HG03139 (cell line): ENCODE results near the gene ACADM.
A peak's percentile ranks its signal among the peaks of the same experiment; 100 is the strongest.
"Not testable (repeated sequence)": the region's sequence is repeated elsewhere in the genome, so short reads cannot be mapped to it uniquely, and the experiment has no call there.

Experiments
- ATAC-seq: cut with Tn5 transposase; IDR thresholded peaks from one replicate; pipeline ENCODE4 v1.9.1; 2021; ENCODE audit not compliant: unreplicated experiment

The ACADM gene

DNA sequence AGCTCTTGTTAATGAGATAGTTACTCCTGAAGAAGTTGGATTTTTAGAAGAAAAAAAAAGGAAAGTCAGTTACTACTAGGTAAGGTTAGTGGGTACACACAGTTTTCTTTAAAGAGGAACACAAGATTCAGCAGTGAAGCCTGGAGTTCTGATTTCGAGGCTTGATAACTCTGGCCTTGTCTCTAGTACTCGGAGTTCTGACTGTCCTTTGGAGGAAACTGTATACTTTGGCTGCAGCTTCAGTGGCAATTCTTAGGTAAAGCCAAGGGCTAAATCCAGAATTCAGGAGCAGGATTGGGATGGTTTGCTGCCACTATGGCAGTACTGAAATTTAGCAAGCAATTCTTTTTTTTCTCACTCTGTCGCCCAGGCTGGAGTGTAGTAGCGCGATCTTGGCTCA, 9.2 kb downstream of the ACADM start:
- ATAC-seq, result no peak

- no peak for ATAC-seq
These were observed 11.5 kb downstream of the ACADM start for GRCh38 chr1:75736016-75736415.

DNA sequence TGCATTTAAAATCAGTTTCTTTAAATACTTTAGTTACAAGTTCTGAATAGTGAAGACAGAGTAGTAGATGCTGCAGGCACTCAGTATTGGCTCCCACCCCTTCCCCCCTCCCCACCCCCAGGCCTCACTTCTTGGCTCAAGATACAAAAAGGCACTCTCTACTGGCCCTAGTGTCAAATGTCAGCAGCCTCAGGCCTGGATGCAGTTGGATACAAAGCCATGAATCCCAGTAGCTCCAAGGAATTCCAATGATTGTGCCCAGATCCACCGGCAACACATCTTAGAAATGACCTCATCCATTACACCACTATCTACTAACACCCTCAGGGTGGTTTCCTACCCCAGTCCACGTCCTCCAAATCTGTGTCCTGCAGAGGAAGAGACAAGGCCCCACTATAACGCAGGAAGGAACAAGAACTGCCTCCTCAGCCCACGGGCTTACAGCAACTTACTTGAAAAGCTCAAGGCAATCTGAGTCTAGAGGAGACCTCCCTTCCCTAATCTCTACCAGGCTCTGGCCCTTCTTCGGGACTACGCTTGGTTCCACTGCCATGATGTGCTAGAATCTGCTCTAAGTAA, 17.6 kb downstream of the ACADM start:
- no peak for ATAC-seq

DNA sequence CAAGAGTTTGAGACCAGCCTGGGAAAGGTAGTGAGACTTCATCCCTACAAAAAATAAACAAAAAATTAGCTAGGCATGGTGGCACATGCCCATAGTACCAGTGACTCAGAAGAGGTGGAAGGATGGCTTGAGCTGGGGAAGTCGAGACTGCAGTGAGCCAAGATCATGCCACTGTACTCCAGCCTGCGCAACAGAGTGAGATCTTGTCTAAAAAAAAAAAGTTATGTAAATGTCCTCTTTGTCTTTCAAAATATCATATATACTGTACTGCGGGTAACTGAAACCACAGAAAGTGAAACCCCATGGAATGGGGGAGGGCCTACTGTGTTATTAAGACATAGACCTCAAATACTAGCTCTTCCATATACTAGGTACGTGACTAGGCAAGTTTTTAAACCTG, 20.8 kb downstream of the ACADM start:
- peak; percentile 56 for ATAC-seq

DNA sequence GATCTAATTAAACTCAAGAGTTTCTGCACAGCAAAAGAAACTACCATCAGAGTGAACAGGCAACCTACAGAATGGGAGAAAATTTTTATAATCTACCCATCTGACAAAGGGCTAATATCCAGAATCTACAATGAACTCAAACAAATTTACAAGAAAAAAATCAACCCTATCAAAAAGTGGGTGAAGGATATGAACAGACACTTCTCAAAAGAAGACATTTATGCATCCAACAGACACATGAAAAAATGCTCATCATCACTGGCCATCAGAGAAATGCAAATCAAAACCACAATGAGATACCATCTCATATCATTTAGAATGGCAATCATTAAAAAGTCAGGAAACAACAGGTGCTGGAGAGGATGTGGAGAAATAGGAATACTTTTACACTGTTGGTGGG, 32.7 kb downstream of the ACADM start:
- not testable (repeated sequence) for ATAC-seq

GRCh38 chr1:75758543-75758942, 34.0 kb downstream of the ACADM start:
- not testable (repeated sequence) for ATAC-seq

DNA sequence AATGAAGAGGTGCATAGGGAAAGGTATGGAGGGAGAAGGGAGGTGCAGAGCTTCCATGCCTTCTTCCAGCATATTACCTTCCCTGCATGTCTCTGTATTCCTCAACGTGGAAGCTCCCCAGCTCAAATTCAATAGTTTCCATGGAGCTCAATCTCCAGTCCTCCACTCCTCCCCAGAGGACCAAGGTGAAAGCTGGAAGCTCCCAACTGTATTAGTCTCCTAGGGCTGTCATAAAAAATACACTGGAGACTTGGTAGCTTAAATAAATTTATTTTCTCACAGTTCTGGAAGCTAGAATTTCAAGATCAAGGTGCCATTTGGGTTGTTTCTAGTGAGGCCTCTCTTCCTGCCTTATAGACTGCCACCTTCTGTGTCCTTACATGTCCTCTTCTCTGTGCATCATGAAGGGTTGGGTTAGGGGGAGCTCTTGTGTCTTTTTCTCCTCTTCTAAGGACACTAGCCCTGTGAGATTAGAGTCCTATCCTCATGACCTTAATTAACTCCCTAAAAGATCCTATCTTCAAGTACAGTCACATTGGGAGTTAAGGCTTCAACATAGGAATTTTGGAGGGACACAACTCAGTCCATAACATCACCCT, 39.6 kb downstream of the ACADM start:
- no peak for ATAC-seq

DNA sequence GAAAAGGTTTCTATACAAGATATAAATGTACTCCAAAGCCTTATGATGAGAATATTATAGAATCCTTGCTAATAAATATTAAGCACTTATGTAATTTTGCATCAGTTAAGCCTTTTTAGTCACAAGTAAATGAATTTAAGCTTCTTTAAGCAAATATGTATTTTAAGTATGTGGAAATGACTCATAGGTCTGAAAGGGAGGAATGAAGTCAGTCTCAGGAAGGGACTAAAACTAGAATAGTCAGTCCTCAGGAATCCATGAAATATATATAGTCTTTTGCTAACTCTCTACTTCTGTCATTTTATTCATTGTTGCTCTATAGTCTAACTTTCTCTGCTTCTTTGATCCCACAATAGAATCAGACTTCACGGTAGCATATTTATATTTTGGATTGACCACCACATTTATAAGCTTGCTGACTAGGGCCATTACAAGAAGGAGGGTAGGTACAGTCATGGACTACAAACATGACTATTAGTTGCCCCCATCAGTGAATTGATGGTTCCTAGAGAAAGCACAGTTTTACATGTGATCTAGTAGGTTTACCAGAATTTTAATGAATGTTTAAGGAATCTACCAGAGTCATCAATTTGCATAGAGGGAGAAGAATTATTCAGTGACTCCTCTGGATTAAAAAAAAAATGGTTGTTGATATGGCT, 41.3 kb downstream of the ACADM start:
- no peak for ATAC-seq

GRCh38 chr1:75768016-75768415, 43.5 kb downstream of the ACADM start:
- ATAC-seq, result no peak

- ATAC-seq, result no peak
These were observed 46.3 kb downstream of the ACADM start for GRCh38 chr1:75770761-75771160.

DNA sequence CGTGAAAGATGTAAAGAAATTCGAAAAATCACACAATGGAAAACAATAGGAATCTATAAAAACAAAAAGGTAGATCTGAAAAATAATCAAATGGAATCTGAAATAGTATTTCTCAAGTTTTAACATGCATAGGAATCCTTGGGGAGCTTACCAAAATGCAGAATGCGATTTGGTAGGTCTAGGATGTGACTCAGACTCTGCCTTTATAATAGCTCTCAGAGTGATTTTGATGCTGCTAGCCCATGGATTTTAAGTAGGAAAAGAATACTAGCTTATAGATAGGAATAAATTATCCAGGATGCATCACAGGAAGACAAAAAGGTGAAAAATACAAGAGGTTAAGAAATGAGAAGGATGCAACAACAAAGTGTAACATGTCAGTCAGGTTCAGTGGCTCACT, 47.5 kb downstream of the ACADM start:
- ATAC-seq, result no peak

DNA sequence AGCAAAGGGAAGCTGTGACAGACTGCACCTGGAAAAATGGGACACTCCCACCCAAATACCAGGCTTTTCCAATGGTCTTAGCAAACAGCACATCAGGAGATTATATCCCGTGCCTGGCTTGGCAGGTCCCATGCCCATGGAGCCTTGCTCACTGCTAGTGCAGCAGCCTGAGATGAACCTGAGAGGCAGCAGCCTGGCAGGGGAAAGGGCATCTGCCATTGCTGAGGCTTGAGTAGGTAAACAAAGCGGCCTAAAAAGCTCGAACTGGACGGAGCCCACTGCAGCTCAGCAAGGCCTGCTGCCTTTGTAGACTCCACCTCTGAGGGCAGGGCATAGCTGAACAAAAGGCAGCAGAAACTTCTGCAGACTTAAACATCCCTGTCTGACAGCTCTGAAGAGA, 53.3 kb downstream of the ACADM start:
- ATAC-seq, result not testable (repeated sequence)

GRCh38 chr1:75778694-75779093, 54.2 kb downstream of the ACADM start:
- not testable (repeated sequence) for ATAC-seq

GRCh38 chr1:75780183-75780582, 55.7 kb downstream of the ACADM start:
- ATAC-seq, result not testable (repeated sequence)

- ATAC-seq, result not testable (repeated sequence)
These were observed 59.4 kb downstream of the ACADM start for GRCh38 chr1:75783920-75784319.

DNA sequence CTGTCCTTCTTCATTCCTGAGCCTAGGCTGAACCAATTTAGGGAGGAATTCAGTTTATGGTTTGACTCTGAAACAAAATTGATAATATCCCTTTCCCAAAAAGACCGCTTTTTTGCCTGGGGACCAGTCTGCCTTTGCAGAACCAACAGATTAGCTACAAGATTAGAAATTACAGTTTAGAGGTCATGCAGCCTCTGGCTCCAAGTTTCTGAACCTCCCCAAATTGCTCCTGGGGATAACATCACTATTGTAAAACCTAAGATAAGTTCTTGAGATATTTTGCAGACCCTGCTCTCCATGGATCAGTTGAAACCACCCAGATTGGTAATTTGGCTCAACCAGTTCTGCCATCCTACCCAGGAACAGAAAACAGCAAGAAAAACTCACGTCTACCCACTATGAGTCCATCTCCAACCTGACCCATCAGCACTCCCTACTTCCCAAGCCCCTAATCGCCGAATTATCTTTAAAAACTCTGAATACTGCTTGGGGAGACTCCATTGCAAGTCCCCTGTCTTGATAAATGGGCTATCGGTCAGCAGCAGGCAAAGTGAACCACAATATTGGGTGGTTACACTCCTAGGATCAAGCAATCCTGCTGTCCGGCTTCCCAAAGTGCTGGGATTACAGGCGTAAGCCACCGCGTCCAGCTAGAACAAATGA, 60.9 kb downstream of the ACADM start:
- peak; percentile 19 for ATAC-seq

- ATAC-seq, result peak; percentile 71
These were observed 61.7 kb downstream of the ACADM start, which contains the start of gene RABGGTB for GRCh38 chr1:75785983-75786853. Gene RABGGTB (plus strand): TSS chr1:75786256. CDS start chr1:75786272, 16 bp downstream.

DNA sequence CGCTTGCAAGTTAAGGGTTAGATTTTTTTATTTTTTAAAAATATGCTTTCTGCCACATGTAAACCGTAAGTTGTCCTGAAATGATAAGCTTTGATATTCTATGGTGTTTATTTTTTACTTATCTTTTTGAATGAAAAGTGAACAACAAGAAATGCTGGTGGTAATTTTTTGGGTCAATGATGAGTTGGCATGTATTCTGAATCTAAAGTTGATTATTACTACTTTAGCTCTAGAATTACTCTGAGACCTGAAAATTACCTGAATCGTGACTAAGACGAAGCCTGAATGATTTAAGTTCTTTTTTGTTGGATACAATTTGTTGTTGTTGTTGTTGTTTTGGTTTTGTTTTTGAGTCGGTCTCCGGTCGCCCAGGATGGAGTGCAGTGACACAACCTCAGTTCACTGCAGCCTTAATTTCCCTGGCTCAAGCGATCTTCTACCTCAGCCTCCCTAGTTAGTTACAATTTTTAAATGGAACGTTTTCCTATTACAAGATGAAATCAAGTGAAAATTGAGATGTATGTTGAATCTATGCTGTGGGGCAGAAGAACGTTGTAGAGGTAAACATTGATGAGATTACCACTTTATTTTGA, 62.5 kb downstream of the ACADM start:
- no peak for ATAC-seq

DNA sequence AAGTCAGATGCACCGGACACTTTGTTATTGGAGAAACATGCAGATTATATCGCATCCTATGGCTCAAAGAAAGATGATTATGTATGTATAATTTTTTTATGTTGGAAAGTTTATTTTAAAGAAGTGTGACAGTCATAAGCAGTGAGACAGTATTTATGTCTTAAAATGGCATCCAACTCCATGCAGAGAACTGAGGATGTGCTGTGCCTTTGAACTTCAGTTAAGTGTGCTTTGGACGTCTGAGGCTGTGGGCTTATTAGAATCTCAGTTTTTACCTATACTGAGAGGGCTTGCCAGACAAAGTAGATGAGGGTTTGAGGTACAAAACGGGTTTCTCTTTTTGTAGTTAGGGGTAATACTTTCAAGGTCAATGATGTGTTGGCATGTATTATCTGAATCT, 63.0 kb downstream of the ACADM start:
- ATAC-seq, result no peak

GRCh38 chr1:75789988-75790387, 65.5 kb downstream of the ACADM start:
- ATAC-seq, result no peak

- ATAC-seq, result no peak
These were observed 66.5 kb downstream of the ACADM start for GRCh38 chr1:75791022-75791421.
